Gastroesophageal sphincter (tissue), 3 donors: ENCODE measurements around the gene IL1RAP.

ENCODE experiments used
- EP300 ChIP-seq: sonication (generic); formaldehyde crosslinking; IDR thresholded peaks from one replicate; pipeline ENCODE4 v1.6.1; 2017; ENCODE audit warnings: antibody characterized with exemption, mild to moderate bottlenecking
- POLR2A ChIP-seq, 2 donors: fragments of 450-650 bp; IDR thresholded peaks; one replicate each; pipeline ENCODE4 v1.6.1; 2017; ENCODE audit warnings: antibody characterized with exemption in 2 of 2, mild to moderate bottlenecking in 2 of 2, moderate library complexity in 1 of 2
- POLR2AphosphoS5 ChIP-seq: sonication (generic); formaldehyde crosslinking; IDR thresholded peaks from one replicate; pipeline ENCODE4 v1.6.1; 2017; ENCODE audit warnings: antibody characterized with exemption
- TF ChIP-seq, protein P1 (sequence below), 4 experiments: fragments of 200-600 bp in 2 of 4; fragments of 450-650 bp in 2 of 4; sonication (generic) in 1 of 4; IDR thresholded peaks; one replicate each; pipeline ENCODE4 v1.5.1; 2017 to 2019; ENCODE audit warnings: antibody characterized with exemption in 4 of 4, mild to moderate bottlenecking in 2 of 4, moderate library complexity in 2 of 4

GRCh38 chr3:190481779-190482178 is 32.1 kb upstream of the IL1RAP start:
- TF ChIP-seq POLR2AphosphoS5 (no peak), POLR2A (IDR thresholded peaks at IDR 0.05) (no peak), EP300 (no peak)
- TF ChIP-seq, protein P1, sequence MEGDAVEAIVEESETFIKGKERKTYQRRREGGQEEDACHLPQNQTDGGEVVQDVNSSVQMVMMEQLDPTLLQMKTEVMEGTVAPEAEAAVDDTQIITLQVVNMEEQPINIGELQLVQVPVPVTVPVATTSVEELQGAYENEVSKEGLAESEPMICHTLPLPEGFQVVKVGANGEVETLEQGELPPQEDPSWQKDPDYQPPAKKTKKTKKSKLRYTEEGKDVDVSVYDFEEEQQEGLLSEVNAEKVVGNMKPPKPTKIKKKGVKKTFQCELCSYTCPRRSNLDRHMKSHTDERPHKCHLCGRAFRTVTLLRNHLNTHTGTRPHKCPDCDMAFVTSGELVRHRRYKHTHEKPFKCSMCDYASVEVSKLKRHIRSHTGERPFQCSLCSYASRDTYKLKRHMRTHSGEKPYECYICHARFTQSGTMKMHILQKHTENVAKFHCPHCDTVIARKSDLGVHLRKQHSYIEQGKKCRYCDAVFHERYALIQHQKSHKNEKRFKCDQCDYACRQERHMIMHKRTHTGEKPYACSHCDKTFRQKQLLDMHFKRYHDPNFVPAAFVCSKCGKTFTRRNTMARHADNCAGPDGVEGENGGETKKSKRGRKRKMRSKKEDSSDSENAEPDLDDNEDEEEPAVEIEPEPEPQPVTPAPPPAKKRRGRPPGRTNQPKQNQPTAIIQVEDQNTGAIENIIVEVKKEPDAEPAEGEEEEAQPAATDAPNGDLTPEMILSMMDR (IDR thresholded peaks at IDR 0.05): no peak
